HG03060 (cell line): Measurements from ENCODE around the gene MTTP.

Experiments
- ATAC-seq: cut with Tn5 transposase; IDR thresholded peaks from one replicate; pipeline ENCODE4 v1.9.1; 2021; ENCODE audit warnings: low read depth, moderate number of reproducible peaks; ENCODE audit not compliant: unreplicated experiment

The MTTP gene

DNA sequence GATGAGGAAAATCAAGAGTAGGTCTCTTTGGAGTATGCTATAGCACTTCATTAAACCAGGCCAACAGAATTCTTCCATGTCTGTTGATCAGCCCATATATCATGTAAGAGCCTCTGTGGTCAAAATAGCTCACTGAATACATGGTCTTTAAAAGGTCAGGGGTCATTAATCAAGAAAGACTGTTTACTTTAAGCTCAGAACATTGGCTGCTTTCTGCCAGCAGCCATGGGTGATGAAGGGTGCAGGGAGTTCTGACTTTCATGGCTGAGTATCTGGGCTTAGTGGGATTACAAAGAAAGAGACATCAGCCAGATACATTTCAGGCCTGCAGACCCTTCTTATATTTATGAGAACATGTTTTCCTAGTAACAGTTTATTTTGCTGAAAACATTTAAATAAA lies 90.1 kb downstream of the MTTP start:
- no peak for ATAC-seq

DNA sequence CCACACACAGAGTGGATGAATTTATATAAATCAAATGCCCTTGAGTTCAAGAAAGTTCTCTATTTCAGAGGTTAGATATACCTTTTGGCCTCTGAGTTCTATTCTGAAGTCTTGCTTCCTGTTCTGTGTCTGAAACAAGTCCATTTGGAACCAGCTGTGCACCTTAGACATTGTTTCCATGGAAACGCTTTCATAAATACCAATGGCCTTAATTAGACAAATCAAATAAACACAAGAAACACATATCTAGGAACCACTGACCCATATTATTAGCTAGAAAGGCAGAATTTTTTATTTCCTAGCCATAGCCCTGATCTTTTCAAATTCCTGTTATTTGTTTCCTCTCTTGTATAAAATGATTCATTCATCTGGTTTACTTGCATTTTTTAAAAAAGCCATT lies 91.4 kb downstream of the MTTP start:
- ATAC-seq = no peak

DNA sequence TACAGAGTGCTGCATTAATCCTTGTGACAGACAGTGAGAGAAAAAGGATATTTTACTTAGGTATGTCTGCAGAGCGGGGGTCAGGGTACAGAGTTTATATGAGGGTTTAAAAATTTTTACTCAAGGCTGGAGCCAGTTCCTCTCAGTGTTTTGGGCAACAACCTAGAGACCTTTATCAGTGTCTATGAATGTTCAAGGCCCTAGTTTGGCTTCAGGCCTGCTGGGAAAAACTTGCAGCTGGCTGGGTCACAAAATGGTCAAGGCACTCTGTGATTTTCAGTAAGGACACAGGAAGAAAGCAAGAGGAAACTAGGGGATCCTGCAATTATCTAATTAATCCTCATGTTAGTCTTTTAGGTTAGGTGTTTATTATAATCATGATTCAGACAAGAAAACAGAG lies 93.8 kb downstream of the MTTP start:
- no peak for ATAC-seq

DNA sequence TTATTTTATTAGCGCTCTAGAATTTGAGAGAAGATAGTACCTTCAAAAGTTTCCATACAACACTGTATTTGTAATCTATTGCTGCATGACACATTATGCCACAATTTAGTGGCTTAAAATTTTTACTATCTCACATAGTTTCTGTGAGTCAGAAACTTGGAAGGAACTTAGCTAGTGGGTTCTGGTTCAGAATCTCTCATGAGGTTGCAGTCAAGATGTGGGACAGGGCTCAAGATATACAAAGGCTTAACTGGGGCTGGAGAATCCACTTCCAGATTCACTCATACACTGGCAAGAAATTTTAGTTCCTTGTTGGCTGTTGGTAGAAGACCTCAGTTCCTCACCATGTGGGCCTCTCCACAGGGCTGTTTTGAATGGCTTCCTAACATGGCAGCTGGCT lies 94.5 kb downstream of the MTTP start:
- no peak for ATAC-seq

DNA sequence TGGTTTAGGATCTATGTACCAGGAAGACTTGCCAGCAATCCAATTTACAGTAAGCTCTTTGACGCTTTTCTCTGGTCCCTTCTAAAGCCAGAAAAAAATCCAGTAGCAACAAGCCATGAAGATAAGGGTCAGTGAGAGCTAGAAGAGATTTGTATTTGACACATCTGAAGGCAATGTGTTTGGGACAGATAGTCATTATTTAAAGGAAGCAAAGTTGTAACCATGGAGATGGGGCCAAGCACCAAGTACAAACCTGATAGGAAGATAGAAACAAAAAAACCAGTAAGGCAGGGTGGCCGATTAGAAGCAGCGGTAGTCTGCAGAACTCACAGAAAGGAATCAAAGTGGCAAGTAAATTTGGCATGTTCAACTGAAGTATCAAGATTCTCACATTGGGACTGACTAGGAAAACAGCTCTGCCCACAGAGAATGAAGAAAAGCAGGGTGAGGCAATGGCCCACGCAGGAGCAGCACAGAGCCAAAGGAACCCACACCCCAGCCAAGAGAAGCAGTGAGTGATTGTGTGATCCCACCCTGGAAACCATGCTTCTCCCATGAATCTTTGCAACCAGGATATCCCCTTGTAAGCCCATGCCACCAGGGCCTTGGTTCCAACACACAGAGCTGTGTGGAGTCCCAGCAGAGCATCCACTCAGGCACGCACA lies 95.9 kb downstream of the MTTP start:
- ATAC-seq = no peak
